ENCODE data around the gene VSIR. TPM values are rescaled to one million over a fixed set of nuclear protein-coding genes. Genes with fewer than 3 reads are reported as not detected.

VSIR gene
- total RNA-seq, 2 donors from 2014 or later, result 70.1 to 70.5 TPM

Other genes with a start within 250 kb of the VSIR start
- gene C10orf105, start 53.7 kb downstream of the VSIR start, total RNA-seq, result under 1 TPM; 0.35 to 0.43 TPM
- gene PSAP, start 77.7 kb upstream of the VSIR start, total RNA-seq, result 100 to 1,000 TPM; 111 to 139 TPM
- gene CHST3, start 190.9 kb upstream of the VSIR start, total RNA-seq, result under 1 TPM; 0.16 to 0.38 TPM